NCI-H69 (cell line): ENCODE measurements around the gene TBRG4.
"Not testable (repeated sequence)": the region's sequence is repeated elsewhere in the genome, so short reads cannot be mapped to it uniquely, and the experiment has no call there.

Source experiments
- DNase-seq: peaks from one replicate; lab custom pipeline; 2025; lab: John Stamatoyannopoulos, UW

The TBRG4 gene

DNA sequence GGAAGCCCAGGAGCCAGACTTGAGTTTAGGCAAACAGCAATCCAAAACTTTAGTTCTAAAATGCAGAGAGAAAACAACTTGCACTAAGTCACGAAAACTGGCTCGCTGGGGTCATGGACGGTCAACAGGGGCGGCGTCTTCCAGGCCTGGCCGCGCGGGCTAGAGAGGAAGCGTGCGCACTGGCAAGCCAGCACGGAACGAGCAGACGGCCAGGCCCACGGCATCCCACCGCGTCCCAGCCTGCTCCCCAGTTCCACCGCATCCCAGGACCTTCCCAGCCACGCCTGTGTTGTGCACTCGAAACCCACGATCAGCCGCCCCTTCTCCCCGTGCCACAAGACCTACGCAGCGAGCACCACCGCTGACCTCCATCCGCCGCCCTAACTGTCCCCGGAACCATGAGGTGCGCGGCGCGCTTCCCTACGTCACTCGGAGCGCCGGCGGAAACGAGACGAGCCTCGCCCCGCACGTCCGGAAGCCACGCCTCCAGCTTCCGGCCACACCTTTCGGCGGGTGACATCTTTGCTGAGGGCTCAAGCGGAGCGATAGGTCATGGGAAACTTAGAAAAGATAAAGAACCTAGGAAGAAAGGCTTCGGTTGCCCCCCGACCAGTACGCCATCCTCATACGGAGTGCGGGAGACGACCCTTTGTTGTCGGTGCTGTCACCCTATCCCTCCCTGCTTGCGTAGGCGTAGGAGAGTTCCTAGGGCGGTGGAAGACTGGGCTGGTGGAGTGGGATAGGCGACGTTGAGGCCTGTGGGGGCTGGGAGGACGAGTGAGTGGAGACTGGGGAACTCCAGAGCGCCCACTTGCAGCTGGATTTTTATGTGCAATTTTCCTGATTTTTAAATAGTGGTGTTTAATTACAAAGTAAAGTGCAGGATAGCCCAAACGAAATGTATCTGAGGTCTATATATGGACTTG lies at the start of gene TBRG4:
Gene TBRG4, minus strand, starts transcription at position 400 of the 926 bp plus-strand sequence. CDS start 2,460 bp downstream, outside the sequence.
- peak; percentile 98 for DNase-seq

DNA sequence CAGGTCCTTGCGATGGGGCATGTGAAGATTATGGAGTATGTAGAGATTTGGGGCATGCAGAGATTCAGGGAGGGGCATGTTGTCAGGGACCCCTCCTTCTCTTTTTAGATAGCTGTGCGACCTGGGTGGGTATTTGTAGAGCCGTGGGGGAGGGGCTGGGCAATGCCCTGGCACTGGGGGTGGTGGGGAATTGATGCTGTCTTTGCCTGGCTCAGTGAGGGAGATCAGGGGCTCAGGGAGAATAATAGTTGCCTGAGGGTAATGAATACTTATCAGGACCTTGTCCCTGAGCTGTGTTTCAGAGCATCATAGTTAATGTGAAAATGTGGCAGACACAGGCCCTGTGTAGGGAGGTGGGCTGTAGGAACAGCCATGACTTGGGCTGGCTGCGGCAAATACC lies 49.6 kb upstream of the TBRG4 start:
- DNase-seq: no peak

DNA sequence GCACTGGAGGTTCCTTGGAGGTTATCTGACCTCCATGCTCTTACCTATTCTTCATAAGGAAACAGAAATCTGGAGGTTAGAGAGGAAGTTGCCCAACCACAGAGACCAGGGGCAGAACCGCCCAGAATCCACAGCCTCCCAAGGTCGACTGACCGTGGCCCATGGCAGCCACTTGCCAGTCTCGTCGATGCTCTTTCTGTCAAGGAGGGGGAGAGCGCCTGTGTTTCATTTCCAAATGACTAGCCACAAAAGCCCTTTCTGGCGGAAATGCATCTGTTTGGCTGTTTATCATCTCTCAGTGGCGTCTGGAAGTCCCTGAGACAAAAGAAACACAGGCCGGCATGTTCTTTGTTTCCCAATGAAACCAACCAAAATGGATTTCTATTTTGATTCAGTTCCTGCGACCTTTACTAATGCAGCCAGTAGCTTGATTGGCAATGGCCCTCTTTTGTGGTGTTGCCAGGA lies 49.0 kb upstream of the TBRG4 start:
- DNase-seq: no peak

DNA sequence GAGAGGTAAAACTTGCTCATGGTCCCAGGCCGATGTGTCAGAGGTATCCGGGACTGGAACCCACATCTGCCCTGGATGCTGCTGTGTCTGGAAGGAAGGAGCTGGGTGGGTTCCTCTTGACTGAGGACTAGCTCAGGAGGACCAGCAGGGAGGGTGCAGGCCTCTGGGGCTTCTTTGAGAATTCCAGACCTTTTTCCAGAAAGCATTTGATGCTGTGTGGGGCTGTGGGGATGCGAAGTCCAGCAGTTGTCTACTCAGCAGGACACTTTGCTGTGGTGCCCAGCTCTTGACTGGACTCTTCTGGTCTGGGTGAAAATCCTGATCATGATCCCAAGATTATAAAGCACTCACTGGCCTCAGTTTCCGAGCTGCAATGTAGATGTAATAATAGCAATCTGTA lies 47.8 kb upstream of the TBRG4 start:
- no peak for DNase-seq

DNA sequence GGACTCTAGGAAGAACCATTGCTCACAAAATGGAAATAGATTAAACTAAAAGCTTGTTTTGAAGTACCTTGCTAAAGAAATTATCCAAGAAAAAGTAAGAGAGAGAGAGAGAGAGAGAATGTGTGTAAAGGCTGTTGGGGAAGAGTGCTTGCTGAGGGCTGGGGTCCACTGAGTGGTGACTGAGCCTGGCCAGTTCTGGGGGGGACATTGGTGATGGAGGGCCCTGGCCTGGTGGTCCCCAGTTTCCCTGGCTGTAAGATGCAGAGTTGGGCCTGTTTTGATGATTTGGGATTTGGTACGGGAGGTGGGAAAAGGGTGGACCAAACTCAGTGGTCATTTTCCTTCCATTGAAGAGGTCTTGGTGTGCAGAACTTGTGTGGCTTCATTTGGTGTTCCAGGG lies 47.0 kb upstream of the TBRG4 start:
- no peak for DNase-seq

DNA sequence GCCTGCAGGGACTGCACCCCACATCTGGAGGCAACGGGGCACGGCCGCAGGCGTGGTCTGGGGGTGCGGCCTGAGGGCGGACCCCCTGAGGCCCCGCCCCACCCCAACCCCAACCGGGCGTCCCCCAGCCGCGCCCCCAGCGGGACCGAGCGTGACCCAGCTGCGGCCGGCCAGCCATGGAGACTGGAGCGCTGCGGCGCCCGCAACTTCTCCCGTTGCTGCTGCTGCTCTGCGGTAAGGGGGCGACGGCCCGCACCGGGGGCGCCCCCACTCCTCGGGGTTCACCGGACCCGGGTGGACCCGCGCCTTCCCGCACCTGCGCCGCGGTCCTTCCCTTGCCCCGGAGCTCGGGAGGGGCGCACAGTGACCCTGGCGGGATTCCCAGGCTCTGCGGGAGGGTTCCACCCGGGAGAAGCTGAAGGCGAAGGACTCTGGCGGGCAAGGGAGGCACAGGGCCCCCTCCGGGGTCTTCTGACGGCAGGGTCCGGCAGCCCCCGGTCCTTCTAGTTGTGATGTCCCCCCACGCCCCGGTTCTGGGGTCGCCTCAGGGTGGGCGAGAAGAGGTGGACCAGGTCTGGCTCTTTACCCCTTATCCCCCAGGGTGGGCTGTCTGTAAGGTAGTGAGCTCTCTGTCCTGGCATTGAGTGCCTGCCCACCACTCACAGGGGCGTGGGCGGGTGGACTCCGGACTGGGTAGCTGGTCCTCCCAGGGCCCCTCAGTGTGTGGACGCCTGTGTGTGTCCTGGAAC lies 46.3 kb upstream of the TBRG4 start, which contains the start of gene RAMP3:
Gene RAMP3, plus strand, starts transcription at position 139 of the 749 bp plus-strand sequence. Its CDS starts 38 bp downstream, at position 177.
- peak; percentile 18 for DNase-seq

DNA sequence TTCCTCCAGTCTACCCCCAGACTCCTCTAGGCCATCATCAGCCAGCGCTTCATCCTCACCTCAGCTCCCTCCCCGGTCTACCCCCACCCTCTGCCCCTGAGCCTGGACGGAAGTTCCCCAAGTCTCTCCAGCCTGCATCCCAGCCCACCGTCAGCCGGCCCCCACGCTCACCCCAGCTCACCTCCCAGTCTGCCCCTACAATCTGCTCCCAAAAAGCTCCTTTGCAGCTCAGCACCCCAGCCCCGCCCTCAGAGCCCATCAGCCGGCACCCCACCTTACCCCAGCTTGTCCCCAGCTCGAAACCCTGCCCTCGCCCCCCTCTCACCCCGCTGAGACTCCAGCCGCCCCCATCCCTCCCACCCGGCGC lies 45.8 kb upstream of the TBRG4 start:
- DNase-seq: no peak

DNA sequence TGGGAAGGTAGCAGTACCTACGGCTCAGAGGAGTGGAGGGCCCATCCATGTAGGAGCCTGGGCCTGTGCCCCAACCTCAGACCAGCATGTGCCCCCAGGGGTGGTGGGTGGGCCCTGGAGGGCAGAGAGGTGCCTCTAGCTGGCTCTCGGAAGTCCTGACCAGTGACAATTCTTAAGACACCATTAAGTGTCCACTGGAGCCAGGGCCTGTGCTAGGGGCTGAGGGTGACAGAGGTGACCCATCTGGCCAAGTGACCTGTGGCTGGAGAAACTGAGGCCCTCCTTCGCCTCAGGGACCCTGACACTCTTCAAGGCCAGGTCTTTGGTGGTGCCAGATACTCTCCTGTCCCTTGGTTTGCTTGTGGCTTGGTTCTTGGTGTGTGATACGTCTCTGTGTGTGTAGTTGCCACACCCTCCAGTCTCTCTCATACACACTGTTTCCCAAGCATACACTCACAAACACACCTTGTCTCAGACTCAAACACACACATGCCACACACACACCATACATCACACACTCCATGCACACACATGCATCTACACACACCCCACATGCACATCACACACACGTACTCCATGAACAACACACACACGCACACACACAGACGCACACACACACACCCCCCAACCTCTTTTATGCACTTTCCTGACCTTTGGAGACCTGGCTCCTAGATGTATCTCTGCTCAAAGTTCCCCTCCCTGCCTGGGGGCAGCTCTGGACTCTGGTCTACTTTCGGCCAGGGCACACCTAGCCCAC lies 45.2 kb upstream of the TBRG4 start:
- DNase-seq: no peak

DNA sequence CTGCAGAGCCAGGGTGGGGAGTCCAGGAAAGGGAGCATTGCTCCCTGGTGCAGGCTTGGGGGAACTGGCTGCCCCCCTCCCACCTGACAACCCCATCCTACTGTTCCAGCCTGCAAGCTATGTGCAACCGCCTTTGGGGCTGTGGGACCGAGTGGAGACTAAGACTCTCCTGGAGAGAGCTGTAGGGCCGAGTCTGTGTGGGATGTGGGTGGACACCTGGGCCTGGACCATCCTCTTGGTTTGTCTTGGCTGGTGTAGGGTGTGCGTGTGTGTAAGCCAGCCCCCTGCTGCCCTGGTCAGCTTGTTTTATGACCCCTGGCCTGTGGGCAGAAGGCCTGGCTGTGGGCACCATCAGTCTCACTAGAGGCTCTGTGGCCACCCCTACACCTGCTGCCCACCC lies 44.4 kb upstream of the TBRG4 start:
- no peak for DNase-seq

DNA sequence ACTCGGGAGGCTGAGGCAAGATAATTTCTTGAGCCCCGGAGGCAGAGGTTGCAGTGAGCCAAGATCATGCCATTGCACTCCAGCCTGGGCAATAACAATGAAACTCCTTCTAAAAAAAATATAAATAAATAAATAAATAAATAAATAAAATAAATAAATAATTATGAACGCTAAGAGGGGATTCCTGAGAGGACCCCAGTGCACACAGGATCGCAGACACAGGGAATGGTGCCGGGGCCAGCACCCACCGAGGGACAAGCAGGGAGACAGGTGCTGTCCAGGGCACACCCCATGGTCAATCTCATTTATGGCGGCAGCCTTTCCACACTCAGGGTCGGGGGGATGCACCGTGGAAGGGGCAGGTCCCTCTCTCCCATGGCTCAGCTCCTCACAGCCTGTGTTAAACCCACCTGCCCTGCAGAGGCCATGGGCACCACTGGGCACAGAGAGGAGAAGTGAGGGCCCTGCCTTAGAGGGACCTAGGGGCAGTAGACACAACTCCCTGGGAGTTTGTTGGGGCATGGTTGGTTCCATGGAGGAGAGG lies 43.9 kb upstream of the TBRG4 start:
- no peak for DNase-seq

DNA sequence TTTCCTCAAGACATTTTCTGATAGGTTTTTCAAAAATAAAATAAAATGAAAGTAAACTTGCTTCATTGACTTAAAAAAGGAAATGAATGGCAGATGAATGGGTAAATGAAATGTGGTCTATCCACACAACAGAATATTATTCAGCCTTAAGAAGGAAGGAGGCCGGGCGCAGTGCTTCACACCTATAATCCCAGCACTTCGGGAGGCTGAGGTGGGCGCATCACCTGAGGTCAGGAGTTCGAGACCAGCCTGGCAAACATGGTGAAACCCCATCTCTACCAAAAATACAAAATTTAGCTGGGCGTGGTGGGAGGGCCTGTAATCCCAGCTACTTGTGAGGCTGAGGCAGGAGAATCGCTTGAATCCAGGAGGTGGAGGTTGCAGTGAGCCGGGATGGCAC lies 42.4 kb upstream of the TBRG4 start:
- DNase-seq: not testable (repeated sequence)

DNA sequence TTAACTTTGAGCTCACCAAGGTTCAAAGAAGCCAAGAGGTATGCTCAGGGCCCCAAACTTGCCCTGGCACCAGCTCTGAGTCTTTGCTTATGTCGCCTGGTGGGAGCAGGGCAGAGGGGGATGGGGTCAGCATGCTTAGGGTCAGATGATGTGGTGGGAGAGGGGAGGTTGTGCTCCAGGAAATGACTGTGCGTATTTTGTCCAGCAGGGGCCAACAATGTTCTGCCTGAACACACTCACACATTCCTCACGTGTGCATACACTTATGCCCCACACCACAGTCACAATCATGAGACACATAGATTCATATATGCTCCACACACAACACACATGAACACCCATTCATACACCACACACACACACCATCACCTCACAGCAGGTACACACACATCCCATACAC lies 41.7 kb upstream of the TBRG4 start:
- DNase-seq: no peak

DNA sequence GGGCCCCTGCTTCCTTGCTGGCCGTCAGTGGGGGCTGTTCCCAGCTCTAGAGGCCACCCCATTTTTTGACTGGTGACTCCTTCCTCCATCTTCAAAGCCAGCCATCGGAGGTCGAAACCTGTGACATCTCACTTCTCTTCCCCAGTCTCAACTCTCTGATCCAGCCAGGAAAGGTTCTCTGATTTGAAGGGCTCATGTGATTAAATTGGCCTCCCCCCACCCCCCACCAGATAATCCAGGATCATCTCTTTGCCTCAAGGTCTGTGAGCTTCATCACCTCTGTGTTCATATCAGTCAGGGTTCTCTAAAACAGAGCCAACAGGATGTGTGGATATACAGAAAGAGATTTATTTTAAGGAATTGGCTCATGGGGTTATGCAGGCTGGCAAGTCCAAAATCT lies 40.5 kb upstream of the TBRG4 start:
- no peak for DNase-seq

DNA sequence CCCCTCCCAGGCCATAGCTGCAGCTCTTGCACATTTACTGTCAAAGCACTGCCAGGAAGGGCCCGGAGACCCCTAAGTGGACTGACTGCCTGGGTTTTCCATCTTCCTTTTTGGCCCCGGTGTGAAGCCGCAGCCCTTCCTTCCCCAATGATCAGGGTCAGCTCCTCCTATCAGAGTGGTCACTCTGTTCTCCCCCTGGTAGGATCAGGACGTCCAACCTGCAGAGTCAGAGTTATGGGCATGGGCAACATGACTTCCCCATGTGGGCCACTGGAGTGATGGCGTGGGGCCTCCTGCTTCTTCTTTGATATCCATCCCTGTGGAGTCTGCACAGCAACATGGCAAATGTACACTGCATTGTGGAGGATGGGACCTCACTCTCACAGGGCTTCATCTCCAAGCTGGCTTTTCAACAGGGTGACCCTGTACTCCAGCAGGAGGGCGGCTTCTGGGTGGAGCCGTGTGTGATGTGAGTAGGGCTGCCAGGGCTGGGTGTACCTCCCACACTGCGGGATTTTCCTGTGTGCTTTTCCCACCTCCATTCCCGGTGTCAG lies 39.7 kb upstream of the TBRG4 start:
- no peak for DNase-seq

DNA sequence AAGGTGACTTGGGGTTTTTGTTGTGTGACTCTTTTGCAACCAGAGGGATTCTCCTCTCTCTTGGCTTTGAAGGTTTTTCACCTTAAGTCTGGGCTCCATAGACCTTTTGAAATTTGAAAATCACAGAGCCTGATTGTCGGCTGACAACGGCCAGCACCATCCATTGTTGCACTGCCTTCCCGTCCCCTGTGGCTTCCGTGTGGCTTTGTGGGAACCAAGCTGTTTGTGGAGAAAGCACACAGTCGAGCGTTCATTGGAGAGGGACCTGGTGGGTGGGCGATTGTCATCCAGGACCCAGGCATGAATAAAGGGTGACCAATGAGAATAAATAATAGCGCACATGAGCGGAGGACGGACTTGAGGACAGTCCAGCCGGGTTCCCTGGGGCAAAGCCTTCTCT lies 38.7 kb upstream of the TBRG4 start:
- no peak for DNase-seq

DNA sequence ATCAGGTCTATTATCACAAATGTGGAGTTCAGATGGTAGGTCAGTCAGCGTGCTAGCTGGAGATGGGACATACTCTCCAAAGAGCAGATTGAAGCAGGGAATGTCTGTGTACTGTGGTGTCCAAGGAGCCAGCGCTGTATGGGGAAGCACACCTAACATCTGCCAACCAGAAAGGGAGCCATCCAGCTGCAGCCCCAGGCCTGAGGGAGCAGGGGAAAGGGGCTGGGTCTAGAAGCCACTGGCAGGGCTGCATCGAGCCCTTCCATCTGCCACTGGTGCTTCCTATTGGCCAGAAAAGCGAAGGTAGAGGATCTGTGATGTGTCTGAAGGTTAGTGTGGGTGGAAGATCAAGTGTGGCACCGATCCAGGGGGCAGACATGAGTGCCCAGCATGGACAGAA lies 38.1 kb upstream of the TBRG4 start:
- DNase-seq: no peak

DNA sequence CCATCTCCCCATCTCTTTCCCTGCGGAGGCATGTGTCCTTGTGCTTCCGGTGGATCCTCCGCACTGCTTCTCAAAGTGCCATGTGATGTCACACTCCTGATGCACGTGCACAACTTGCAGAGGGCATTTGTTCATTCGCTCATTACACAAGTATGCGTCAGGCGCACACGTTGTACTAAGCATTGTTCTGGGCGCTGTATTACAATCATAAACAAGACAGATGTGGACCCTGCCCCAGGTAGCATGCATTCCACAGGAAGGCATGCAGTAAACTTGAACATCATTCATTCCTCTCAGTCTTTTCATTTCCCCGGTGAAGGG lies 37.1 kb upstream of the TBRG4 start:
- DNase-seq: no peak

DNA sequence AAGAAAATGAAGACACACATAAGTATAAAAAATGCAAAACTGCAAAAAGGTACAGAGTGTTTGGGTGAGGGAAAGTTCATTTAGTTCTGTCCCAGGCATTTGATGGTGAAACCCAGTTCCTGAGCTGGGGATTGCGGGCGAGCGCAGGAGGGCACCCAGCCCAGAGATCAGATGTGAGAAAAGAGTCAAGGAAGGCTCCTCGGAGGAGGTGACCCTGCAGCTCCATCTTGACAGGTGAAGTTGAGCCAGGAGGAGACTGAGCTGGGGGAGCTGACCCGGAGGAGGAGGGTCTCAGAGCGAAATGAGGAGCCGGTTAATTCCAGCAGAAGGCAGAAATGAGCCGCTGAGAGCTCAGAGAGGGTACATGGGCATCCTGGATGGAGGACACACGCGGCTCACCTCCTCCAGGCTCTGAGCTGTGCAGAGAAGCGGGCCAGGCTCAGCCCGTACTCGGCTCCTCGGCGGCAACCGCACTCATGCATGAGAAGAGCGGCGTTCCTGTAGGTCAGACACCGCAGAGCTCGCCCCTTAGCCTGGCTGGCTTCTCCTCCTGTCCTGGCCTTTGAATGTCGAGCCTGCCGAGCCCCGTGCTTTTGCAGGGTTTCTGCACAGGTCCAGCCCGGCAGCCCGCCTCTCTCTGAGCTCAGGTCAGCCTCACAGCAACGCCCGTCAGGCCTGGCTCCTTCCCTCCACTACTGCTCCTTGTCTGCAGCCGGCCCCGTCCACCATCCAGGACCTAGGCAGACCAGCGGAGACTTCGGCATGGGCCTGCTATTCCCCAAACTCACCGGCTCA lies 36.6 kb upstream of the TBRG4 start:
- DNase-seq: no peak

DNA sequence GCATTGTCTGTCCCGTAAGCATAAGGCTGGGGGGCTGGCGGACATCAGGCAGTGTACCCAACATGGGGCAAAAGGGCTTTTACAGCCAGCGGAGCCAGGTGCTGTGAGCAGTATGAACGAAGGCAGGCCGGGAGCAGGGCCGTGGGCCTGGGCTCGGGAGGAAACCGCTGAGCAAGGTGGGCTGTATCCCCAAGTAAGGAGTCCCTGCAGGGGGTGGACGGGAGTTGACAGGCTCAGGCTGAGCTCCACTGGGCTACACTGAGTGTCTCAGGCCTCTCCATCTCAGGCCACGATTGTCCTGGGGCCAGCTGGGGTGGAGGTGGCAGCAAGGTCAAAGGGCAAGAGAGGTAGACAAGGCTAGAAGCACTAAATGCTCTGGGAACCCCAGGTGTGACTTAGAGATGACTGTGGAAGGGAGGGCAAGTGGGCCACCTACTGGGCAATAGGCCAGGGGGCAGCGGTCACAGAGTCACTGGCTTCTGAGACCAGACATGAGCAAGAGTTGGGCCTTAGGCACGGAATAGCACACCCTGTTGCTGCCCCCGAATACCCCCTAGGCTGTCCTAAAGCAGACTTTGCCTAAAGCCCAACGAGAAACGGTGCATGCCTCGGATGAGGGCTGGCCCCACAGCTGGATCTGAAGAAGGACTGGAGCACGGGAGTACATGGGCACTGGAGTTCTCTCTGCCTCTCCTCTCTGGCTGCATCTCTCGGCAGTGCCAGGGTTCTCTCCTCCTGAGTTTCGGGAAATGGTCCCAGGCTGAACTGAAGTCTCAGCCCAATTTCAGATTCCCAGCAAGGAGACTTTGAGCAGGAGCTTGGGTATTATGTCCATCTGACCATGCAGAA lies 35.3 kb upstream of the TBRG4 start:
- DNase-seq: no peak

DNA sequence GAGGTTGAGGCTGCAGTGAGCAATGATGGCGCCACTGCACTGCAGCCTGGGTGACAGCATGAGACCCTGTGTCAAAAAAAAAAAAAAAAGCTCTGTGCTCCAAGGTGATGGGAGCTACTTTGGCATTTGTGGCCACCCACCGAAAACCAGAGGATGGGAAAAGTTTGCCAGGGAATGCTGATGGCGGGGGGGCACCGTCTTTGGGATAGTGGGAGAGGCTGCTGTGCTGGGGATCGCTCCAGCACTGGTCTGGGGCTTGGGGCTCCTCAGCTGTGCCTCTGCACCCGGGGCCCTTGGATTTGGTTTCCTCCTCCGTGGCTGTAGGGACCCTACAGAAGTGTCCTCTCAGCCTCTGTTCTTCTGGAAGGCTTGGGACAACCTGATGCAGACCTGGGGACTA lies 34.4 kb upstream of the TBRG4 start:
- DNase-seq: no peak
